M059J (cell line): ENCODE results near the gene EPM2AIP1. TPM values are rescaled to one million over a fixed set of nuclear protein-coding genes. Genes with fewer than 3 reads are reported as not detected.
A peak's percentile ranks its signal among the peaks of the same experiment; 100 is the strongest.
"Not testable (repeated sequence)": the region's sequence is repeated elsewhere in the genome, so short reads cannot be mapped to it uniquely, and the experiment has no call there.

Experiments used
- DNase-seq: peaks from one replicate; pipeline ENCODE4 v3.0.0-alpha.2; 2012; ENCODE audit warnings: low read depth
- total RNA-seq: library from RNA; depleted of rRNA; stranded (reverse); fragments of >200 nt; shearing (Covaris generic); gene quantifications from 2 replicates; pipeline ENCODE4 v1.2.3, GENCODE V29; 2014; rRNA removed

The EPM2AIP1 gene
- total RNA-seq, 1 experiment from 2014 or later: 5.1 TPM

DNA sequence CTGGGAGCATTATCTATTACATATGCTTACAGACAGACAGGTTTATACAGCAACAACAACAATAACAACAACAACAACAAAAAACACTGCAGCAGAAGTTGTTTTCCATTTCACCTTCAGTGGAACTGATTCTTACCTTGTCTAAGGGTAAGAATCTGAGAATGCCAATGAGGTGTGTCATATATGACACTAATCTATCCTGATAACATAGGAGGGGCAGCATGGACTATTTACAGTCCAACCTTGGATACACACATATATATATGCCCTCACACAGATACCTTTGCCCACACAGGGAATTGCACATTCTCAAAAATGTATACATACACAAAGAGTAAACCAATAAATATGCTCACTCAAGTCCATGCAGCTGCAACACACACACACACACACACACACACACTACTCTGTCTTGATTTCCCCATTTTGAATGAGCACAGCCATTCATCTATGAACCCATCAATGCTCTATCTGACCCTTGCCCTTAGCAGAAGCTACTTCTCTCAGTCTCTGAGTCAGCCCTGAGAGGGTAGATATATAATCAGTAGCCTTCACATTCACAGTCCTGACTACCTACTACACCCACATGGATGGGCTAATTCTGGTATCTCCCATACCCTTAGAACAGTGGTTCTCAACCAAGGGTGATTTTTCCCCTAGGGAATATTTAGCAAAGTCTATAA is 38.3 kb downstream of the EPM2AIP1 start:
- no peak for DNase-seq

DNA sequence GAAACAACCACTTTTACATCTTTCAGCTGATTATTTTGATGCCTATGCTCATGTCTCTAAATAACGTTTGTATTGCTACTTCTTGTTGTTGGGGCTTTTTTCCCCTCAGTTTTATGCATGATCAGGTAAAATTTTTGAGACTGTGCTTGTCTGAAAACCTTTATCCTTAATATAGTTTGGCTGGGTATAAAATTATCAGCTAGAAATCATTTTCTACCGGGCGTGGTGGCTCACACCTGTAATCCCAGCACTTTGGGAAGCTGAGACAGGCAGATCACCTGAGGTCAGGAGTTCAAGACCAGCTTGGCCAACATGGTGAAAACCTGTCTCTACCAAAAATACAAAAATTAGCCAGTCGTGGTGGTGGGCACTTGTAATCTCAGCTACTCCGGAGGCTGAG is 45.1 kb downstream of the EPM2AIP1 start:
- not testable (repeated sequence) for DNase-seq

DNA sequence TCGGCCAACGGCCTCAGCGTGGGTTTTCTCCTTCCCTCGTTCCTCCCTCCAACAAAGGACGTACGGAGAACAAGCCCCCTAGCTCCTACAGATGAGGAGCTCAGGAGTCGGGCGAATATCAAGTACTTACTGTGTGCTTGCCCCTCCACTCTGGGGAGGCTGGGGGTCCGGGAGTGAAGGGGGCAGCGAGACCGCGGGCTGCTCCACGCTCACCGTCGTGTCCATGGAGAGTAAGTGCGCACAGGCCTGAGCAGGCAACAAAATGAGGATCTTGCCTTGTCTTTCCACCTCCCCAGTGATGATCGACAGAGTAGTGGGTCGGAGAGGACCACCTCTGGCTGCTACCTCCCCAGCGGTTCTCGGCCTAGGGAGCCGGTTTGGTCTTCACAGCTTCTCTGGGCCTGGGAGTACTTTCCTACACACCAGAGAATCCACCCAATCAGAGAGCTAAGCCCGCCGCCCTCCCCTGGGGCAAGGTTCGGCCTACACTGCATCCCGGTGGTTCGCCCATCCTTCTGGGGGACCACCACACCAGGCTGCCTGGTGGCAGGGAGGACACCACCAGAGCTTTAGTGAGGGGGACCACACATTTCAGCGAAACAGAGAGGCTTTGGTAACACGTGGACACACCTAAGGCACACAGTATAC is 47.5 kb downstream of the EPM2AIP1 start:
- DNase-seq: no peak

DNA sequence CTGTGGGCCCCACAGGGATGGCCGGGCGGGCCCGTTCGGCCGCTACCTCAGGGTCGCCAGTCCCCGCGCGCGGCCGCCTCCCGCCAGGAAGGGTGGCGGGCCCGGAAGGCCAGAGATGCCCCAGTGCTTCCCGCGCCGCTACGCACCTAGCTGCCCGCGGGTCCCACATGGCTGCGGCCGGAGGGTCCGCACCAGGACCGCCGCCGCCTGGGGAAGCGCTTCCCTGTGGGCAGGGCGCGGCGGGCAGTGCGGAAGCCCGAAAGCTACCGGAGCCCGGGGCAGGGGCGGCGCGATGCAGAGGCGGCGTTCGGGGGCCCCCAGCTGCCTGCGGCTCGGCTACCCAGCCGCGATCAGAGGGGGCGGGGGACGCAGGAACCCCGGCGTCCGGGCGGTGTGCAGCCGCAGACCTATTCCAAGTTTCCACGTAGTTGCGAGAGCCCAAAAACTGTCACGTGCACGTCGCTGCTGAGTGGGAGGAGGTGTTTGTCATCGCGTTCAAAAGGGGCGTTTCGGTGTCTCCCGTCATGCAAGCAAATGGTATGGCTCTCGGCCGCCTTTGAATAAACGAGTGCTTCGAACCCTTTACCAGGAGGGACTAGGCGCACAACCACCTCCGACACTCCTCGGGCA is 48.2 kb downstream of the EPM2AIP1 start, which contains the start of gene TRANK1:
Gene TRANK1, minus strand, starts transcription at position 414 of the 630 bp plus-strand sequence. Its CDS starts 245 bp downstream, at position 169.
- no peak for DNase-seq

DNA sequence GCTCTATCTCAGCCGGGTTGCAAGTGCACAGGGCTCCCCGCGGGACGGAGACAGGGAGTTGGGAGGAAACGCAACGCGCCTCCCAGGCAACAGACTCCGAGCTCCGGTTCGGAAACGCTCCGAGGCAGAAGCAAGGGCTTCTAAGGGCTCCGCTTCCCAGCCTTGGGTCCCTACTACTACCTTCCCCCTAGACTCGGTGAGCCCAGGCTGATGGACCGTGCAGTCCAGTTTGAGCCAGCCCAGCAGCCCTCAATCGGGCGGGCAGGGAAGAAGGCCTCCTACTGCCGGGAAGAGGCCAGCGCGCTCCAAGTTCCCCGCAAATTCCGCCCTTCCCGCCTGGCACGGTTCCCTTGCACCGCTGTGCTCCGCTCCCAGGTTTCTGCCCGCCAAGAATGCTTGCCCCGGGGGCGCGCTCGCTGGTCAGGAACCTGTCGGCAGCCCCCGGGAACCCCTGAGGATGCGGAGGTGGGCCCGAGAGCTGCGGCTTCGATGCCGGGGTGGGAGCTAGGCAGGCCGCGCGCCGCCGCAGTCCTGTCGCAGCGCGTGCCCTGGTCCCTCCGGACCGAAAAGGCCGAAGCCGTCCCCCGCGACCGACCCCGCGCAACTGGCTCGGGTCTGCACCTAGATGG is 48.8 kb downstream of the EPM2AIP1 start:
- peak; percentile 52 for DNase-seq

DNA sequence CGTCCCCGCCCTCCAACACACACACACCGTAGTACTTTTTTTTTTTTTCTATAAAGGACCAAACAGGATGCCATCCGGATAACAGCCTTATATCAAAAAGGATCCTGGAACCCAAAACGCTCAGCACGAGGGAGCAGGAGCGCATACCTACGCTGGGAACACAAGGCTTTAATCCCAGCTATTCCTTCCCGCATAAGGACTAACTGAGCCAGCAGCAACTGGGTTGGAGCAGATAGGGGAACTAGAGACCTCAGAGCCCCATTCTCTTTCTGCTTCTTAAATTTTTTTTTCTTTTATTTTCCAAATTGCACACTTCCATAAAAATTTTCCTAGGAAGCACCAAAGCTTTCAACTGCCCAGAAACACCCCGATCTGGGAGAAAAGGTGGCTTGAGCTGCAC is 49.3 kb downstream of the EPM2AIP1 start:
- DNase-seq: no peak

DNA sequence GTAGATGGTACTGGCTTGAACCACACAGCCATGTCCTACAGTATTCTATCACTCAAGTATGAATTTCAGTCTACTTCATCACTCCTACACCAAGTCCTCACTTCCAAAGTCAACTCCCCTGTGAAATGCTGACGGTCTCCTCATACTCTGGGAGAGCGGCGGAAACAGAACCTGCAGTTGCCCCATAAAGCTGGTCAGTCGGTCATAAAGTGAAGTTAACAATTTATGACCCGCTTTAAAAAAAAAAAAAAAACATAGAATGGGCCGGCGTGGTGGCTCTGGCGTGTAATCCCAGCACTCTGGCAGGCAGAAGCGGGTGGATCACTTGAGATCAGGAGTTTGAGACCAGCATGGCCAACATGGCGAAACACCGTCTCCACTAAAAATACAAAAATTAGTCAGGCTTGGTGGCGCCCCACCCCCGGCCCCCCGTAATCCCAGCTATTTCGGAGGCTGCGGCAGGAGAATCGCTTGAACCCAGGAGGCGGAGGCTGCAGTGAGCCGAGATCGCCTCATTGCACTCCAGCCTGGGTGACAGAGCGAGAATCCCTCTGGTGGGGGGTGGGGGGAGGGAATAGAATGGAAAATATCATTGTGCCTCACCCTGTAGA is 50.2 kb downstream of the EPM2AIP1 start:
- DNase-seq: no peak

DNA sequence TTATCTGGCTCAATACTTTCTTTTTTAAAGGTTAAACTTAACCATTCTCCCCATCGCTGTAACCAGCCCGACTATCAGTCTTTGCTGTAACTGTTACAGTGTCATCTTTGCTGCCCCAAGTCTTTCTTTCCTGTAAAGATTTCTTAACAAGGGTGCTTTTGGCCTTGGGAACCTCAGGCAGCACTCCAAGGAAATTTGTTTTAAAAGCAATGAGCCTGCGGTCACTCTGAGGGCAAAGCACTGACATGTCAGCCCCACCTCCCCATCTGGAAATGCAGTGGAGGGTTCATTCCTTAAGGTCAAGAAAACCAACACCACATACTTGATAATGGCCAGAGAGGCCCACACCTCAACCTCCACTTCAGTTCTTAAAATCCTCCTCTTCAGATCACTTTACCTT is 51.3 kb downstream of the EPM2AIP1 start:
- DNase-seq: peak; percentile 46

DNA sequence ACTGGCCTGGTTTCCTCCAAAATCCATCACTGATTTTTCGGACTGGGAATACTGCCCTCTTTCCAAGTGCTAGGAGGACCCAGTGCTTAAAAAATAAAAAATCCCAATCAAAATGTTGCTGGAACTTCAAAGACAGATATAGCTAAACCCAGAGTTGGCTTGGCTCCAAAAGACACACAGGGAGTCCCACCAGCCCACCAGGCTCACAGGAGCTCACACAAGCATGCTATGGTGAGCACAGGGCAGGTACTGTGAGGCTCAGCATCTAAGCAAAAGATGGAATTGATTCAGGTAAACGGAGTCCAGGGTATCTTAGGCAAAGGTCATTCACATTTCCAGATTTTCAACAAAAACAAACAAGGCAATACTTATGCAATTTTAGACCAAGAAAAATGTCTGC is 51.8 kb downstream of the EPM2AIP1 start:
- no peak for DNase-seq

DNA sequence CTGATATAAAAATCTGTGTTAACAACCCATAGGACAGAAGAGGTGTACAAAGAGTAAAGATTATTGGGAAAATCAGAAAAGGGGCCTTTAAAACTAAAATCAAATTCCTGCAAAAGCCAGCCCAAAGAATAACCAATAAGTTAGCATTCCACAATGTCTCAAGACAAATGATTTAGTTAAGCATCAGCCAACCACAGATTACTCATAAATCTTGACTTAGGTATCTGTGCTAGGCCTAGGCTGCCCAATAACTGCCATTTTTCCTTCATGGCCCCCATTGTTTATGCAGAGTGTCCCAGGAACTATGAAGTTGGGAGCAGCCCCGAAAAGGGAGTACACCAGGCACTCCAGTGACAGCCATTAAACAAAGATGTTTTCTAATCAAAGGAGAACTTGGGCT is 55.4 kb downstream of the EPM2AIP1 start:
- DNase-seq: peak; percentile 29

Other genes with a start within 250 kb of the EPM2AIP1 start
- not detected in 2 replicates for gene DCLK3, start 228.6 kb downstream of the EPM2AIP1 start, total RNA-seq
- 41.8 and 49.2 TPM in 2 replicates for gene TRANK1, start 48.1 kb downstream of the EPM2AIP1 start, total RNA-seq
- 32.3 and 48.8 TPM in 2 replicates for gene MLH1, start 387 bp upstream of the EPM2AIP1 start, total RNA-seq
- 18.9 and 31.9 TPM in 2 replicates for gene LRRFIP2, start 181.5 kb upstream of the EPM2AIP1 start, total RNA-seq